Measurements from ENCODE around the gene RHO.
"Not testable (repeated sequence)": the region's sequence is repeated elsewhere in the genome, so short reads cannot be mapped to it uniquely, and the experiment has no call there.

Gene RHO

GRCh38 chr3:129491794-129492193, 36.6 kb upstream of the RHO start:
- Histone ChIP-seq H3K36me3 (replicated peaks; ENCODE audit: low read depth, low read length) (no peaks in the 10 kb centered on the region), H3K27ac (ENCODE audit: low read length) (no peak overlapping the region), H3K79me2 (ENCODE audit: low read length) (no peaks in the 10 kb centered on the region), H3K27me3 (ENCODE audit: low read depth, low read length) (no peaks in the 10 kb centered on the region), H3K9me3 (ENCODE audit: insufficient read depth, low read length) (no peaks in the 10 kb centered on the region), H3K4me1 (ENCODE audit: low read length) (peaks cover 8% of the 10 kb centered on the region), H2AFZ (ENCODE audit: low read depth, low read length) (no peak overlapping the region), H3K9ac (ENCODE audit: low read length) (no peak overlapping the region), H4K20me1 (ENCODE audit: insufficient read depth, low read length) (no peaks in the 10 kb centered on the region), H3K4me2 (ENCODE audit: low read length) (no peak overlapping the region), H3K4me3 (ENCODE audit: low read length) (no peak overlapping the region)
- no peak for TF ChIP-seq CTCF (IDR thresholded peaks at IDR 0.05; ENCODE audit: low read depth, low read length)
- no peak for TF ChIP-seq EZH2phosphoT487 (IDR thresholded peaks at IDR 0.05; ENCODE audit: low read depth)

- Histone ChIP-seq H3K9me3 (ENCODE audit: insufficient read depth, low read length) (no peaks in the 10 kb centered on the region), H3K4me3 (ENCODE audit: low read length) (no peak overlapping the region), H3K27ac (ENCODE audit: low read length) (no peak overlapping the region), H3K4me1 (ENCODE audit: low read length) (peaks cover 8% of the 10 kb centered on the region), H3K27me3 (ENCODE audit: low read depth, low read length) (no peaks in the 10 kb centered on the region), H2AFZ (ENCODE audit: low read depth, low read length) (no peak overlapping the region), H4K20me1 (ENCODE audit: insufficient read depth, low read length) (no peaks in the 10 kb centered on the region), H3K36me3 (replicated peaks; ENCODE audit: low read depth, low read length) (no peaks in the 10 kb centered on the region), H3K9ac (ENCODE audit: low read length) (no peak overlapping the region), H3K4me2 (ENCODE audit: low read length) (no peak overlapping the region), H3K79me2 (ENCODE audit: low read length) (no peaks in the 10 kb centered on the region)
- TF ChIP-seq CTCF (IDR thresholded peaks at IDR 0.05; ENCODE audit: low read depth, low read length) (no peak), EZH2phosphoT487 (IDR thresholded peaks at IDR 0.05; ENCODE audit: low read depth) (no peak)
Measured at GRCh38 chr3:129492691-129493090, 35.7 kb upstream of the RHO start.

DNA sequence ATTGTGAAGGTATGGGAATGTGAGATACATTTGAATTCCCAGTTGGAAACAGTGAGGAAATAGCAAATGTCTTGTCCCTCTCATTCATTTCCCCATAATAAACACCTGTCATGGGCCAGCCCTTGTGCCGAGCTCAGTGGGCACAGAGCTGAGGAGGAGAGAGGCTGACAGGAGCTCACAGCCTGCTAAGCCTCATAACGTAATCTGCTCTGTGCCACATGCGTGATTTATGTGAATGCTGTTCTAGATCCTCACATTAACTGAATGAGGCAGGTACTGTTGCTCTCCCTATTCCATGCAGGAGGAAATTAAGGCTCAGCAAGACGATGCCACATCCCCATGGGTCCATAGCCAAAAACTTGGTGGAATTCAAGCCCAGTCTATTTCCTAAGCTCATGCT, 35.2 kb upstream of the RHO start:
- Histone ChIP-seq H4K20me1 (ENCODE audit: insufficient read depth, low read length) (no peaks in the 10 kb centered on the region), H3K79me2 (ENCODE audit: low read length) (no peaks in the 10 kb centered on the region), H3K9ac (ENCODE audit: low read length) (no peak overlapping the region), H3K27me3 (ENCODE audit: low read depth, low read length) (no peaks in the 10 kb centered on the region), H3K36me3 (replicated peaks; ENCODE audit: low read depth, low read length) (no peaks in the 10 kb centered on the region), H3K4me1 (ENCODE audit: low read length) (peaks cover 8% of the 10 kb centered on the region), H3K4me3 (ENCODE audit: low read length) (no peak overlapping the region), H3K4me2 (ENCODE audit: low read length) (no peak overlapping the region), H2AFZ (ENCODE audit: low read depth, low read length) (no peak overlapping the region), H3K9me3 (ENCODE audit: insufficient read depth, low read length) (no peaks in the 10 kb centered on the region), H3K27ac (ENCODE audit: low read length) (no peak overlapping the region)
- TF ChIP-seq CTCF (IDR thresholded peaks at IDR 0.05; ENCODE audit: low read depth, low read length) (no peak), EZH2phosphoT487 (IDR thresholded peaks at IDR 0.05; ENCODE audit: low read depth) (no peak)

DNA sequence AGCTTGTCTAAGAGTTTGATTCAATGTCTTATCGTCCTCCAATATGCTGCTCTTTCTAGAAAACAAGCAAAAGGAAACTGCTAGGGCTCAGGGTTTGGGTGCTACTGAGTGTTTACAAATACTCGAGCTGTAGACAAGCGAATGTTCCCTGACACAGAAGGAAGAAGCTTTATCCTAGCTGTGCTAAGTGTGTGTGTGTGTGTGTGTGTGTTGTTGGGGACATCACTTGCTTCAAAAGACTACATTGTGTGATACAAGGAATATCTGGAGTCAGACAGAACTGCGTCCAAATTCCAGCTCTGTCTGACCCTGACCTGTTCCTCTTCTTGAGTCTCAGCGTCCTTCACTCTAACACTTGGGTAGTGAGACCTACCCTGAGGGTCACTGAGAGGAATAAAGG, 33.9 kb upstream of the RHO start:
- H3K9me3 ChIP-seq (ENCODE audit: insufficient read depth, low read length); H3K27me3 ChIP-seq (ENCODE audit: low read depth, low read length); H3K4me3 ChIP-seq (ENCODE audit: low read length); H3K36me3 ChIP-seq (replicated peaks; ENCODE audit: low read depth, low read length); H3K79me2 ChIP-seq (ENCODE audit: low read length); H3K9ac ChIP-seq (ENCODE audit: low read length); H3K4me2 ChIP-seq (ENCODE audit: low read length); H3K27ac ChIP-seq (ENCODE audit: low read length); H4K20me1 ChIP-seq (ENCODE audit: insufficient read depth, low read length); H2AFZ ChIP-seq (ENCODE audit: low read depth, low read length); H3K4me1 ChIP-seq (ENCODE audit: low read length): not testable (repeated sequence)

DNA sequence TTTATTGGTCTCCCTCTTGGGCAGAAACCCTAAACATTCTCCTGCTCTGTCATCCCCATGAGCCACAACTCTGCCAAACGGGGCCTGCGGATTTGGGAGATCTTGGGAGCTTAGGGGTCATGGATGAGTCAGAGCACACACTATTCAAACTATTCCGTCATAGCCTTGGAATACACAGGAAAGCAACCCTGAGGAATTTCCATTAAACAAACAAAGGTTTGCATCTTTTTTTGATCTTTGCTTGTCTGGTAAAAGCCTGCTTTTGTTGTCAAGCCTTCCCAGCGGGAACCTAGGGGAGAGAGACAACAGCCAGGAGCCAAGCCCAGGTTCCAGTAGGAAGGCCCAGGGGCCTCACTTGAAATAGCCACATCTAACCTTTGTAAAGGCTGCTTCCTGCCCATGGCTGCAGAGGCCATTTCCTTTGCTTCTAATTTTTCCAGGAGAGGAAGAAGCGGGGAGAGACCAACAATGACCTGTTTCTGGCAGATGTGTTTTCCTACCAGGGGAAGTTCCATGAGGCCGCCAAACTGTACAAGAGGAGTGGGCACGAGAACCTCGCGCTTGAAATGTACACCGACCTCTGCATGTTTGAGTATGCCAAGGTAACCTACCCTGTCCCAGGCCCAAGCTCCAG, 33.3 kb upstream of the RHO start:
- H3K27me3 ChIP-seq (ENCODE audit: low read depth, low read length); H3K4me2 ChIP-seq (ENCODE audit: low read length); H3K36me3 ChIP-seq (replicated peaks; ENCODE audit: low read depth, low read length); H3K79me2 ChIP-seq (ENCODE audit: low read length); H3K9me3 ChIP-seq (ENCODE audit: insufficient read depth, low read length); H3K4me3 ChIP-seq (ENCODE audit: low read length); H3K27ac ChIP-seq (ENCODE audit: low read length); H3K4me1 ChIP-seq (ENCODE audit: low read length); H3K9ac ChIP-seq (ENCODE audit: low read length); H2AFZ ChIP-seq (ENCODE audit: low read depth, low read length); H4K20me1 ChIP-seq (ENCODE audit: insufficient read depth, low read length): not testable (repeated sequence)

DNA sequence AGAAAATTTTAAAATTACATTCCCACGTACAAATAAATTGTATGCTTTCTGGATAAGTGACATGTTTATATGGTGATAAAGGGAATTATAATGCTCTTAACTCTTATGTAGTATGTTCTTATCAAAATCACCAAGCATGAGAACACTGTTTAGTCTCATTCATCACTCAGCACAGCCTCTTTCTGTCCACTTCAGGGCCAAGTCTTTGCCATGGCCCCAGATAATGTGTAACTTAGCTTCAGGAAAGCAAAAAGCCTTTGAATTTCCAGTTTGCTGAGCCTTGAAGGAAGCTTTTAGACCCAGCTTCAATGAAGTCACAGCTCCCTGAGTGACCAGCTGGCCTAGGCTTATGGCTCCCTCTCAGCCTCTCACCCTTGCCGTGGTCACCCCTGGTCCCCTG, 30.6 kb upstream of the RHO start:
- H3K4me3 ChIP-seq (ENCODE audit: low read length); H3K4me2 ChIP-seq (ENCODE audit: low read length); H2AFZ ChIP-seq (ENCODE audit: low read depth, low read length); H3K27ac ChIP-seq (ENCODE audit: low read length); H3K9ac ChIP-seq (ENCODE audit: low read length); H4K20me1 ChIP-seq (ENCODE audit: insufficient read depth, low read length); H3K36me3 ChIP-seq (replicated peaks; ENCODE audit: low read depth, low read length); H3K27me3 ChIP-seq (ENCODE audit: low read depth, low read length); H3K9me3 ChIP-seq (ENCODE audit: insufficient read depth, low read length); H3K79me2 ChIP-seq (ENCODE audit: low read length); H3K4me1 ChIP-seq (ENCODE audit: low read length): not testable (repeated sequence)

GRCh38 chr3:129498603-129499488, 29.6 kb upstream of the RHO start:
- not testable (repeated sequence) for H3K4me2 ChIP-seq (ENCODE audit: low read length); H3K9me3 ChIP-seq (ENCODE audit: insufficient read depth, low read length); H3K36me3 ChIP-seq (replicated peaks; ENCODE audit: low read depth, low read length); H3K9ac ChIP-seq (ENCODE audit: low read length); H3K4me1 ChIP-seq (ENCODE audit: low read length); H3K4me3 ChIP-seq (ENCODE audit: low read length); H2AFZ ChIP-seq (ENCODE audit: low read depth, low read length); H3K79me2 ChIP-seq (ENCODE audit: low read length); H3K27ac ChIP-seq (ENCODE audit: low read length); H4K20me1 ChIP-seq (ENCODE audit: insufficient read depth, low read length); H3K27me3 ChIP-seq (ENCODE audit: low read depth, low read length)

All from OCI-LY3 (cell line).